MCF 10A (cell line): ENCODE measurements around the gene YWHAB. TPM values are rescaled to one million over a fixed set of nuclear protein-coding genes. Genes with fewer than 3 reads are reported as not detected.

ENCODE experiments used
- BruUV-seq: library from RNA; stranded (reverse); fragments of 400-500 nt; replicated peaks from 2 replicates; lab custom pipeline; 2021; lab: Mats Ljungman, UMichigan
- CTCF ChIA-PET: fragments of 300-600 bp; sonication (Branson Sonifier 250); formaldehyde crosslinking; extraction: SDS; loops from one replicate; lab custom pipeline; 2021; ENCODE audit warnings: antibody characterized with exemption, inconsistent platforms; lab: Yijun Ruan, JAX
- POLR2A ChIA-PET: fragments of 300-600, 350-650 bp; sonication (Branson Sonifier 250); formaldehyde crosslinking; extraction: SDS; loops from one replicate; lab custom pipeline; 2020; ENCODE audit warnings: antibody characterized with exemption, inconsistent platforms; lab: Yijun Ruan, JAX
- DNase-seq: peaks from one replicate; pipeline ENCODE4 v3.0.0-alpha.2; 2018; ENCODE audit not compliant: unreplicated experiment
- H3K27ac Mint-ChIP-seq: one replicate; pipeline ENCODE4 v1.8.0; 2022; ENCODE audit warnings: mild to moderate bottlenecking, low read depth, mixed read lengths; ENCODE audit not compliant: unreplicated experiment
- H3K27me3 Mint-ChIP-seq: one replicate; pipeline ENCODE4 v1.8.0; 2022; ENCODE audit warnings: mixed read lengths; ENCODE audit not compliant: insufficient read depth, unreplicated experiment
- H3K36me3 Mint-ChIP-seq: one replicate; pipeline ENCODE4 v1.8.0; 2022; ENCODE audit warnings: mild to moderate bottlenecking, moderate library complexity, mixed read lengths; ENCODE audit not compliant: insufficient read depth, unreplicated experiment
- H3K4me1 Mint-ChIP-seq: one replicate; pipeline ENCODE4 v1.8.0; 2022; ENCODE audit warnings: mixed read lengths; ENCODE audit not compliant: insufficient read depth, unreplicated experiment
- H3K4me3 Mint-ChIP-seq: one replicate; pipeline ENCODE4 v1.8.0; 2022; ENCODE audit warnings: mild to moderate bottlenecking, moderate library complexity, mixed read lengths; ENCODE audit not compliant: unreplicated experiment
- H3K9me3 Mint-ChIP-seq: one replicate; pipeline ENCODE4 v1.8.0; 2022; ENCODE audit warnings: mixed read lengths; ENCODE audit not compliant: unreplicated experiment
- intact Hi-C: fragments of 100-400 bp; cut with micrococcal nuclease; formaldehyde crosslinking; loops from 2 replicates; pipeline ENCODE4 v1.14.1; 2022
- total RNA-seq: library from RNA; stranded (reverse); gene quantifications from 2 replicates; pipeline ENCODE4 v1.2.3, GENCODE V29; 2022
- TF ChIP-seq, protein P1 (sequence below): fragments of 200-600 bp; IDR thresholded peaks from one replicate; pipeline ENCODE4 v1.8.0; 2022; ENCODE audit warnings: antibody characterized with exemption, mild to moderate bottlenecking; ENCODE audit not compliant: unreplicated experiment

Gene YWHAB
- total RNA-seq, 1 experiment from 2014 or later: 235 TPM

DNA sequence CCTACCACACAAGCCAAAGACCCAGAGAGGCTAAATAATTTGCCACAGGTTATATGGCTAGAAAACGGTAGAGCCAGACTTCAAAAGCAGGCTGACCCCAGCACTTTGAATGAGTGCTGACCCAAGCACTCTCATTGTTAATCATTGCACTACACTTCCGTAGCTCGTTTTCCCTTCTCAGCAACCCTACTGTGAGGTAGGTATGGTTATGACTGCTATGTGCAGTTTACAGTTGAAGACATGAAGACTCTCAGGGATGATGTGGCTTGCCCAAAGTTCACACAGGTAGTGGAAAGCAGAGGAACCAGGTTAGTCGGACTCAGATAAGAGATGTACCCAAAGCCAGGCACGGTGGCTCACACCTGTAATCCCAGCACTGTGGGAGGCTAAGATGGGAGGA is 41.6 kb upstream of the YWHAB start:
- H3K27me3 Mint-ChIP-seq: peaks cover 61% of the 10 kb centered on the region
- TF ChIP-seq, protein P1, sequence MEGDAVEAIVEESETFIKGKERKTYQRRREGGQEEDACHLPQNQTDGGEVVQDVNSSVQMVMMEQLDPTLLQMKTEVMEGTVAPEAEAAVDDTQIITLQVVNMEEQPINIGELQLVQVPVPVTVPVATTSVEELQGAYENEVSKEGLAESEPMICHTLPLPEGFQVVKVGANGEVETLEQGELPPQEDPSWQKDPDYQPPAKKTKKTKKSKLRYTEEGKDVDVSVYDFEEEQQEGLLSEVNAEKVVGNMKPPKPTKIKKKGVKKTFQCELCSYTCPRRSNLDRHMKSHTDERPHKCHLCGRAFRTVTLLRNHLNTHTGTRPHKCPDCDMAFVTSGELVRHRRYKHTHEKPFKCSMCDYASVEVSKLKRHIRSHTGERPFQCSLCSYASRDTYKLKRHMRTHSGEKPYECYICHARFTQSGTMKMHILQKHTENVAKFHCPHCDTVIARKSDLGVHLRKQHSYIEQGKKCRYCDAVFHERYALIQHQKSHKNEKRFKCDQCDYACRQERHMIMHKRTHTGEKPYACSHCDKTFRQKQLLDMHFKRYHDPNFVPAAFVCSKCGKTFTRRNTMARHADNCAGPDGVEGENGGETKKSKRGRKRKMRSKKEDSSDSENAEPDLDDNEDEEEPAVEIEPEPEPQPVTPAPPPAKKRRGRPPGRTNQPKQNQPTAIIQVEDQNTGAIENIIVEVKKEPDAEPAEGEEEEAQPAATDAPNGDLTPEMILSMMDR: no peak
- BruUV-seq: no TSS peak
- no peaks in the 10 kb centered on the region for H3K4me1 Mint-ChIP-seq
- H3K36me3 Mint-ChIP-seq: no peaks in the 10 kb centered on the region
- POLR2A ChIA-PET: interaction anchor here (1.1 kb wide), 1 partner anchor 8 kb away, joined by 5 read pairs; no protein-coding TSS in a partner anchor
- intact Hi-C loops: no loop called here
- no peak overlapping the region for H3K4me3 Mint-ChIP-seq
- H3K27ac Mint-ChIP-seq: no peak overlapping the region
- DNase-seq: no peak
- H3K9me3 Mint-ChIP-seq: no peaks in the 10 kb centered on the region
- CTCF ChIA-PET: interaction anchor here (1.2 kb wide), 1 partner anchor 142 kb away, joined by 3 read pairs; no protein-coding TSS in a partner anchor

DNA sequence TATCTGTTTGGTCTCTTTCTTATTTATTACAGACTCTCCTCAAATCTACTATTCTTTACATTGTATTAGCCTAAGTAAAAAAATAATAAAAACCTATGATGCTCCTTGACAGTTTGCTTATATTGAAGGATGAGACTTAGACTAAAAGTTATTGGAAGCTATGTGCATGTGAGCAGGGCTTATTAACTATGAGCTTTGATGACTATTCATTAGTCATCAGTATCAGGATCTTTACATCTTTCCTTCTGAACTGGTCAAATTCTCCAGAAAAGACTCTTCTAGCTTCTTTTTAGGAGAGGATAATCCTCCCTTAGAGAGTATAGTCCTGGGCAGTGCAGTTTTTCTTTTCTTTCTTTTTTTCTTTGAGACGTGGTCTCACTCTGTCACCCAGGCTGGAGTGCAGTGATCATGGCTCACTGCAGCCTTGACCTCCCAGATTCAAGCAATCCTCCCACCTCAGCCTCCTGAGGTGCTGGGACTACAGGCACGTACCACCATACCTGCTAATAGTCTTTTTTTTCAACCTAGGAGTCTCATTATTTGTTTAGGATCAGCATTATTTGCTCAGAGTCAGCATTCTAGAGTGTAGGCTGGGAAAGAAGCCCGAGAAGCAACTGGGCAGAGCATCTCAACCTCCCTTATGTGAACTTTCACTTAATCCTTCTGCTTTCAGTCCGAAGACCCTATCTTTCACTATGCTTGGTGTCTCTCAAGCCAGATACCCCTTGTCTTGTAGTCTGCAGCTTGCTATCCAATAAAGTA is 37.1 kb upstream of the YWHAB start:
- H3K9me3 Mint-ChIP-seq: no peaks in the 10 kb centered on the region
- H3K36me3 Mint-ChIP-seq: no peaks in the 10 kb centered on the region
- CTCF ChIA-PET: interaction anchor here (0.6 to 1.3 kb wide), 3 partner anchors 18 to 1113 kb away, joined by 3 to 4 read pairs (median 3); no protein-coding TSS in a partner anchor
- POLR2A ChIA-PET: interaction anchor here (1.1 kb wide), 1 partner anchor 37 kb away, joined by 3 read pairs; the partner anchor contains the start of gene YWHAB
- H3K27ac Mint-ChIP-seq: no peak overlapping the region
- no peak for DNase-seq
- no TSS peak for BruUV-seq
- TF ChIP-seq, protein P1: no peak
- no peaks in the 10 kb centered on the region for H3K4me1 Mint-ChIP-seq
- intact Hi-C loops: no loop called here
- H3K4me3 Mint-ChIP-seq: no peak overlapping the region
- H3K27me3 Mint-ChIP-seq: peaks cover 47% of the 10 kb centered on the region

DNA sequence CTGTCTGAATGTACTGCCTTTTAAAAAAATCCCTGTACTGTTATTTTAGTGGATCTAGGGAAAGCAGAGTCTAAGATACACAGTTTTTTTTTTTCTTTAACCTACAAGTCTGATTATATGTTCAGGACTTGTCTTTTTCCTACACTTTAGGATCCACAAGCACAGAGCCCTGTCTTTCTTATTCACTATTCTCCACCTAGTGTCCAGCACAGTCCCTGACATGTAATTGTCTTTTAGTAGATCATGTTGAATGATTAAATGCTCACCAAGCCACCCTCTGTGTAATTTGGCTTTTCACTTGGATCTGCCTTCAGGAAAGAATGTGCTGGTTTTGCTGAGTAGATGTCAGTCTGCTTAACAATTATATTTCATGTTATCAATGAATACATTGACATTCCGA is 35.8 kb upstream of the YWHAB start:
- intact Hi-C loops: no loop called here
- Mint-ChIP-seq H3K27me3 (peaks cover 47% of the 10 kb centered on the region), H3K4me1 (no peaks in the 10 kb centered on the region), H3K4me3 (no peak overlapping the region), H3K36me3 (no peaks in the 10 kb centered on the region), H3K27ac (no peak overlapping the region), H3K9me3 (no peaks in the 10 kb centered on the region)
- BruUV-seq: no TSS peak
- ChIA-PET POLR2A (interaction anchor here (1.1 kb wide), 1 partner anchor 36 kb away, joined by 3 read pairs; the partner anchor contains the start of gene YWHAB), CTCF (interaction anchor here (0.6 to 1.1 kb wide), 3 partner anchors 23 to 177 kb away, joined by 3 to 5 read pairs (median 3); no protein-coding TSS in a partner anchor)
- TF ChIP-seq, protein P1: no peak
- DNase-seq: peak; percentile 12

DNA sequence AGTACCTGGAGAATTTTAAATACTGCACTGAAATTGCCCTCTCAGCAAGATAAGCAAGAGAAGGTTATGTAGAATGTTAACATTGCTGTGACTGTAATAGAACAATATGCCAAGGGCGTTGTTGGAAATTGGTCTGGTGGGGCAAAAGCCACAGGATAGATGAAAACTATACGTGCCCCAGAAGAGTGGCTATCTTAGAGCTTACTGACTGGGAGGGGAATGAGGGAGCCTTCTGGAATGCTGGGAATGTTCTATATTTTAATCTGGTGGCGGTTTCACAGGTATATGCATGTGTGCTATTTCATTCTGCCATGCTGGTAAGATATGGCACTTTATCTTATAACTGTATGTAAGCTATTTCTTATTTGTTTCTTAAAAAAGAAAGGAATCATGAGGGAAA is 35.2 kb upstream of the YWHAB start:
- peaks cover 6% of the 10 kb centered on the region for H3K9me3 Mint-ChIP-seq
- TF ChIP-seq, protein P1: no peak
- intact Hi-C loops: no loop called here
- CTCF ChIA-PET: interaction anchor here (0.6 to 1.1 kb wide), 4 partner anchors 24 to 741 kb away, joined by 3 to 5 read pairs (median 3); no protein-coding TSS in a partner anchor
- peaks cover 47% of the 10 kb centered on the region for H3K27me3 Mint-ChIP-seq
- H3K4me3 Mint-ChIP-seq: no peak overlapping the region
- no TSS peak for BruUV-seq
- H3K27ac Mint-ChIP-seq: no peak overlapping the region
- H3K4me1 Mint-ChIP-seq: no peaks in the 10 kb centered on the region
- POLR2A ChIA-PET: interaction anchor here (0.6 kb wide), 1 partner anchor 18 kb away, joined by 3 read pairs; no protein-coding TSS in a partner anchor
- no peak for DNase-seq
- no peaks in the 10 kb centered on the region for H3K36me3 Mint-ChIP-seq
